ENCODE data around the gene MICAL2.

DNA sequence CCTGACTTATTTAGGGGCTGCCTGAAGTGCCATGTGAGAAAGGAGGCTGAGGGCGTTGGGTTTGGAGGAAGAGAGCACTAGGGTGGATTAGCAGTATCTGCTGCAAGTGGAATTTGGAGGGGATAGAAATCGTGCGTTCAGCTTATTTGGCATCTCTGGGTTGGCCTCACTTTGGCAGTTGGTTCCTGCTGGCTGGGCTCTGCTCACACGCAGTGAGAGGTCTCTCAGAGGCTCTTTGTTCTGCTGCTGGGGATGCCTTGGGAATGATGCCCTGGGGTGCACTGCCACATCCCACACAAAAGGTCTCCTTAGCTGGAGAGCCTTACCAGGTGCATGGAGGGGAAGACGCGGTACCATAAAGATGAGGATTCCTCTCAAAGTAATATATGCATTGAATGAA, 17.7 kb upstream of the MICAL2 start:
- TF ChIP-seq, protein P1, sequence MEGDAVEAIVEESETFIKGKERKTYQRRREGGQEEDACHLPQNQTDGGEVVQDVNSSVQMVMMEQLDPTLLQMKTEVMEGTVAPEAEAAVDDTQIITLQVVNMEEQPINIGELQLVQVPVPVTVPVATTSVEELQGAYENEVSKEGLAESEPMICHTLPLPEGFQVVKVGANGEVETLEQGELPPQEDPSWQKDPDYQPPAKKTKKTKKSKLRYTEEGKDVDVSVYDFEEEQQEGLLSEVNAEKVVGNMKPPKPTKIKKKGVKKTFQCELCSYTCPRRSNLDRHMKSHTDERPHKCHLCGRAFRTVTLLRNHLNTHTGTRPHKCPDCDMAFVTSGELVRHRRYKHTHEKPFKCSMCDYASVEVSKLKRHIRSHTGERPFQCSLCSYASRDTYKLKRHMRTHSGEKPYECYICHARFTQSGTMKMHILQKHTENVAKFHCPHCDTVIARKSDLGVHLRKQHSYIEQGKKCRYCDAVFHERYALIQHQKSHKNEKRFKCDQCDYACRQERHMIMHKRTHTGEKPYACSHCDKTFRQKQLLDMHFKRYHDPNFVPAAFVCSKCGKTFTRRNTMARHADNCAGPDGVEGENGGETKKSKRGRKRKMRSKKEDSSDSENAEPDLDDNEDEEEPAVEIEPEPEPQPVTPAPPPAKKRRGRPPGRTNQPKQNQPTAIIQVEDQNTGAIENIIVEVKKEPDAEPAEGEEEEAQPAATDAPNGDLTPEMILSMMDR (IDR thresholded peaks at IDR 0.05), result no peak
- no peak for TF ChIP-seq POLR2A (IDR thresholded peaks at IDR 0.05)

Measured in thyroid gland (tissue), 4 donors.